Brain microvascular endothelial cell (primary cell): Measurements from ENCODE around the gene RAPGEF4.

Experiments
- DNase-seq: peaks from one replicate; pipeline ENCODE4 v3.0.0-alpha.2; 2020
- H3K27ac ChIP-seq: fragments of 250-450 bp; sonication (Bioruptor Pico); 2 replicates; pipeline ENCODE4 v1.5.1; 2020; ENCODE audit warnings: mild to moderate bottlenecking, moderate library complexity
- H3K27me3 ChIP-seq: fragments of 250-450 bp; sonication (Bioruptor Pico); replicated peaks from 2 replicates; pipeline ENCODE4 v1.5.1; 2020; ENCODE audit warnings: mild to moderate bottlenecking
- H3K36me3 ChIP-seq: fragments of 250-450 bp; sonication (Bioruptor Pico); replicated peaks from 2 replicates; pipeline ENCODE4 v1.5.1; 2020; ENCODE audit warnings: mild to moderate bottlenecking
- H3K4me3 ChIP-seq: 2 replicates; pipeline ENCODE4 v1.5.1; 2011; ENCODE audit warnings: low read depth, mild to moderate bottlenecking, control low read depth, low read length, moderate library complexity
- in situ Hi-C: cut with HindIII; loops from 2 replicates; pipeline ENCODE4 v1.10.0; 2017; ENCODE audit warnings: low sequenced_read_pairs, low pct_ligation_motif_present
- TF ChIP-seq, protein P1 (sequence below): IDR thresholded peaks from 2 replicates; pipeline ENCODE4 v1.5.1; 2011; ENCODE audit warnings: low read depth, mild to moderate bottlenecking, moderate library complexity, low read length, control low read depth, inconsistent platforms; ENCODE audit errors: missing control alignments

RAPGEF4 gene

DNA sequence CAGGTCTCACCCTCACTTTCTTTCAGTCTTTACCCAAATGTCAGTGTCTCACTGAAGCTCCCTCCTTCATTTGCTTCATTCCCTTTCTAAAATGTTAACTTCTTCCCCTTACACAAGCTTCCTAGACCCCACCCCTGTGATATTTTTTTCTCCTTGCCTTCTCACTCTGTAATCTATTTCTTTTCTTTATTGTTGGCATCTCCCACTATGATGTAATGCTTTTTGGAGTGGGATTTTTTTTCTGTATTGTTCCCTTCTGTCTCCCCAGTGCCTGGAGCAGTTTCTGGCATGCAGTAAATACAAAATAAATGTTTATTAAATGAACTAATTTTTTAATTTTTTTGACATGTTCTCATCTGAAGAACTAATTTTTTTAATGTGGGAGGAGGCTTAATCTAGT, 284.1 kb downstream of the RAPGEF4 start:
- in situ Hi-C loops = no loop called here
- DNase-seq = no peak
- Histone ChIP-seq H3K36me3 (no peaks in the 10 kb centered on the region), H3K4me3 (no peak overlapping the region), H3K27ac (no peak overlapping the region), H3K27me3 (no peaks in the 10 kb centered on the region)
- TF ChIP-seq, protein P1, sequence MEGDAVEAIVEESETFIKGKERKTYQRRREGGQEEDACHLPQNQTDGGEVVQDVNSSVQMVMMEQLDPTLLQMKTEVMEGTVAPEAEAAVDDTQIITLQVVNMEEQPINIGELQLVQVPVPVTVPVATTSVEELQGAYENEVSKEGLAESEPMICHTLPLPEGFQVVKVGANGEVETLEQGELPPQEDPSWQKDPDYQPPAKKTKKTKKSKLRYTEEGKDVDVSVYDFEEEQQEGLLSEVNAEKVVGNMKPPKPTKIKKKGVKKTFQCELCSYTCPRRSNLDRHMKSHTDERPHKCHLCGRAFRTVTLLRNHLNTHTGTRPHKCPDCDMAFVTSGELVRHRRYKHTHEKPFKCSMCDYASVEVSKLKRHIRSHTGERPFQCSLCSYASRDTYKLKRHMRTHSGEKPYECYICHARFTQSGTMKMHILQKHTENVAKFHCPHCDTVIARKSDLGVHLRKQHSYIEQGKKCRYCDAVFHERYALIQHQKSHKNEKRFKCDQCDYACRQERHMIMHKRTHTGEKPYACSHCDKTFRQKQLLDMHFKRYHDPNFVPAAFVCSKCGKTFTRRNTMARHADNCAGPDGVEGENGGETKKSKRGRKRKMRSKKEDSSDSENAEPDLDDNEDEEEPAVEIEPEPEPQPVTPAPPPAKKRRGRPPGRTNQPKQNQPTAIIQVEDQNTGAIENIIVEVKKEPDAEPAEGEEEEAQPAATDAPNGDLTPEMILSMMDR = no peak

DNA sequence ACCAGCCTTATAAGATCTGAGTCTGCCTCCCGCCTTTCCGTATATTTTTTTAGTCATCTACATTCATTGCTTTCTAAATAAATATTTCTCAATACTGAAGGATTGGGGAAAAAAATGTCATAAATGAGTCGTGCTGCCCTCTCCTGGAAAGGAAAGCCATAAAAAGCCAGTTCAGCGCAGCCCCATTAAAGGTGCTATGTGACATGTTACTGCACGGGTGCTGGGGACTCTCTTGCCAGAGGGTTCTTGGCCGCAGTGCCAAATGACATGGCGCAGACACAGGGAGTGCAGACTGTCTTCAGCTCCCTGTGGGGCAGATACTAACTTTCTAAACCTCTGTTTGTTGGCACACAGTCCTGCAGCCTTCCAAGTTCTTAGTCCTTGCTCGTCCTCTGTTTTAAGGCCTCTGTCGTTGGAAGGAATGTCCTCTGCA, 286.3 kb downstream of the RAPGEF4 start:
- Histone ChIP-seq H3K27me3 (no peaks in the 10 kb centered on the region), H3K36me3 (no peaks in the 10 kb centered on the region), H3K4me3 (no peak overlapping the region), H3K27ac (no peak overlapping the region)
- TF ChIP-seq, protein P1 = peak; percentile 65
- DNase-seq = peak; percentile 22
- in situ Hi-C loops = no loop called here

DNA sequence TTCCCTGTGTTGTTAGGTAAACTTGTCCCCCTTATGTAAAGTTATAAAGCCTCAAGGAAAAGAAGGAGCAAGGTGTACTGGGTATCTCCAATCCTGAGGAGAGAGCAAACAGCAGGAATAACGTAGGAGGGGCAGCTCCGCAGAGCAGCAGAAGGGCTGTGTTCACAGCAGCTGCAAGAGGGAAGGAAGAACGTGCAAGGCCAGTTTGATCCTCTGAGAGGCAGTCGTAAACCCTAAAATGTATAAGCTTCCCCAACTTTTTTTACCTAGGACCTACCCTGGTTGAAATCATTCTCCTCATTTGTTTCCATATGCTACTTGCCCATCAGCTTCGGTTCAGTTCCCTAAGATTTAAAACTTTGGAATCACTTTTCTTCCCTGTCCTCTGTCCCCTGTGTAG, 288.1 kb downstream of the RAPGEF4 start:
- TF ChIP-seq, protein P1 = no peak
- in situ Hi-C loops = no loop called here
- H3K4me3 ChIP-seq = no peak overlapping the region
- no peak overlapping the region for H3K27ac ChIP-seq
- DNase-seq = no peak
- no peaks in the 10 kb centered on the region for H3K36me3 ChIP-seq
- H3K27me3 ChIP-seq = no peaks in the 10 kb centered on the region

DNA sequence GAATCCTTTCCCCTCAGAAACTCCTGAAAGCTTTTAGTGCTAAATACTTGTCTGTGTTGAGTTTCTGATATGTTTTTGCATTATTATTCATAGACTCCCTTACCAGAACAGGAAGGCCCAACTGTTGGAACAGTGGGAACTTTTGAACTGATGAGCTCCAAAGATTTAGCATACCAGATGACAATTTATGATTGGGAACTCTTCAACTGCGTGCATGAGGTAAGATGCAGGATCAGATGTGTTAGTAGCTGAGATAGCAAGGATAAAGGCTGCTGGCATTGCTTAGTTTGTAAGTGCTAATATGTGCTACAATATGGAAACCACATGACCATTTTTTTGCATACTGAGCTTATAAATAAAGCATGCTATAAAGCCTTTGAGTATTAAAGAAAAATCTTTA, 290.8 kb downstream of the RAPGEF4 start:
- Histone ChIP-seq H3K36me3 (no peaks in the 10 kb centered on the region), H3K4me3 (no peak overlapping the region), H3K27me3 (no peaks in the 10 kb centered on the region), H3K27ac (no peak overlapping the region)
- in situ Hi-C loops = loop anchor here (25.0 kb wide), 1 partner anchor 186 kb away; no protein-coding TSS in a partner anchor
- DNase-seq = no peak
- TF ChIP-seq, protein P1 = no peak

DNA sequence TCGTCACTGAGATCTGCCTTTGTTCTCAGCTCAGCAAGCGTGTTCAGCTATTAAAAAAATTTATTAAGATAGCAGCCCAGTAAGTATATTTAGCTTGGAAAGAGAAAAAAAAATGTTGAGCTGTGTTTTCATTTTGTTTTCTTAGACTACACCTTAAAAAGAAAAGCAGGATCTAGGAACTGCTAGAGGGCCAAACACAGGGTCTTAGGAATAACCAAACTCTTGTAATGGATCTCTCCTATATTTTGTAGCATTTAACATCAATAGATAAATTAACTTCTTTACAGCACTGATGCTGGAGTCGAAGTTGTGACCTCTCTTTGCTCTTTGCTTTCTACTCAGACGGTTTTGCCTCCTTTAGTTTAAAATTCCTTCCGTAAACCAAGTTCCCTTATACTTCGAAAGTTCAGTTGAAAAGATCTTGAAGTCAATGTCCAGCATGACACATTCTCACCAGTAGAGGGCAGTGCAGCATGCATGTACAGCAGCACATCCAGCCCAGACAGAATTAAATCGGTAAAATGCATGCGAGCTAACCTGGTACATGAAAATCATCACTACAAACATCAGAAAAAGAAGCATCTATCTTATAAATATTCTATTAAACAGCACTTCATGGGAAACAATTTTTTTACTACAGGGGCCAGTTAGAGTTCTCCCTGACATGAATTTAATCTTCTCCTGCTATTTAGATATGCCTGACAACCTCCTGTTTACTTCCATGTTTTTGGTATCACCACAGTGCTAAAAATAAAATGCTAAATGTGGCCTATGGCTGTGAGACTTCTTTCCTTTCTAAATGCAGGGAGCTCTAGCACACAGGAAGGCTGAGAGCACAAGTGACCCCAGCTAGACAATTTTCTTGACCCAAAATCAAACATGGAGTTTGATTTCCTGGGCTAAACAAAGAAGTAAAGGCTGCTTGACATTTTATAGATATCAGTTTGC, 291.8 kb downstream of the RAPGEF4 start:
- no peak overlapping the region for H3K27ac ChIP-seq
- TF ChIP-seq, protein P1 = peak; percentile 89
- in situ Hi-C loops = loop anchor here (25.0 kb wide), 1 partner anchor 185 kb away; no protein-coding TSS in a partner anchor

DNA sequence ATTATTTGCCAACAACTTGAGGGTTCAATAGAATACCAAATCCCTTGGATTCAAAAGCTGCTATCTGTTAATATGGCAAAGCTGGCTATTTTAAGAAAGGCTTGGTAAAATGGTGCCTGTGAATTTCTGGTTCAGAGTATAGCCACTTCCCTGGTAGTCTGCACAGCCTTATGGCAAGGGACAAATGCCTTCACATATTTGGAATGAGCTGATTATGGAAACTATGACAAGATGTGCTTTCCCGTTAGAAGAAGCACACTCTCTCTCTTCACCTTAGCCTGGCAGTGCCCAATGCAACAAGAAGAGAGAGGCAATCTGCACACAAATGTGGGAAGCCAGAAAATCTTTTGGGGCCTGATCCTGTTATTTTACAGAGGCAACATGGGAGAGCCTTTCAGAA, 292.5 kb downstream of the RAPGEF4 start:
- Histone ChIP-seq H3K4me3 (no peak overlapping the region), H3K36me3 (no peaks in the 10 kb centered on the region), H3K27ac (no peak overlapping the region), H3K27me3 (no peaks in the 10 kb centered on the region)
- TF ChIP-seq, protein P1 = no peak
- DNase-seq = no peak
- in situ Hi-C loops = loop anchor here (25.0 kb wide), 1 partner anchor 184 kb away; no protein-coding TSS in a partner anchor

More for the DNA sequence above, 291.8 kb downstream of the RAPGEF4 start:
- DNase-seq = peak; percentile 89
- Histone ChIP-seq H3K4me3 (no peak overlapping the region), H3K36me3 (no peaks in the 10 kb centered on the region), H3K27me3 (no peaks in the 10 kb centered on the region)
